ENCODE results near the gene TUBB3.
"Not testable (repeated sequence)": the region's sequence is repeated elsewhere in the genome, so short reads cannot be mapped to it uniquely, and the experiment has no call there.

The TUBB3 gene

GRCh38 chr16:89965447-89966225 is 42.5 kb downstream of the TUBB3 start:
- no peak for DNase-seq (ENCODE audit: low read depth)

DNA sequence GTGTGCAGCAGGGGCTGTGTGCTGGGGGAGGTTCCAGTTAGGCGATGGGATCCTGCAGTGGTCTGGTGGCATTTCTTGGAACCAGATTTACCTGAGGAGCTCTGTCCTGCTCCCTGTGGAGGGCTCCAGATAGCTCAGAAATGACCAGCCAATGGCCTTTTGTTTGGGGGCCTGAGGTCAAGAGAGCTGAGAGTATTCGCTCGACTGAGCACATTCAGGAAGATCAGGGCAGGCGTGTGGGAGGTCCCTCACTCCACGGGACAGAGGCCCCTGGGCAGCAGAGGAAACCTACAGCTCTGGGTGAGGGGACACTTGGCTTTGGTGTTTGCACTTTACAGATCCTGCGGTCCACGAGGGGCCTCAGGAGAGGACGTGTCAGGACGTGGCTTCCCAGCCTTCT is 43.6 kb downstream of the TUBB3 start:
- no peak for DNase-seq (ENCODE audit: low read depth)

DNA sequence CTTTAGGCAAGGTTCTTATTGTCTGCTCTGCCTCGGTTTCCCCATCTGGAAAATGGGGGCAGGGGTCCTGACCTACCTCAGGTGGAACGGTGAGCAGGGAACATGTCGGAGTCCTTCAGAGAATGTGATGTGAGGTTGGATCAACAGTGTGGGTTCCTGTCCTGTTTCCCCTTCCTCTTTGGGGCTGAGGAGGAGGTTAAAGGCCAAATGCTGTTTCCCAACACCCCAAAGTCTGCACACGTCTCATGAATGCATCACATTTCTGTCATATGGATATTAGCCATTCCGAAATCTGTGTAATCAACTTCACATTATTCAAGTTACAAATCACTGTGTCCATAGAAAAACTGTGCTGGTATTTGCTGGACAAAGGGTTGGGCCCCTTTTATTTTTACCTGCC is 44.3 kb downstream of the TUBB3 start:
- DNase-seq (ENCODE audit: low read depth) = not testable (repeated sequence)

- DNase-seq (ENCODE audit: low read depth) = not testable (repeated sequence)
Measured at GRCh38 chr16:89968074-89968473, 44.9 kb downstream of the TUBB3 start.

- no peak for DNase-seq (ENCODE audit: low read depth)
Measured at GRCh38 chr16:89969741-89970410, 46.7 kb downstream of the TUBB3 start.

DNA sequence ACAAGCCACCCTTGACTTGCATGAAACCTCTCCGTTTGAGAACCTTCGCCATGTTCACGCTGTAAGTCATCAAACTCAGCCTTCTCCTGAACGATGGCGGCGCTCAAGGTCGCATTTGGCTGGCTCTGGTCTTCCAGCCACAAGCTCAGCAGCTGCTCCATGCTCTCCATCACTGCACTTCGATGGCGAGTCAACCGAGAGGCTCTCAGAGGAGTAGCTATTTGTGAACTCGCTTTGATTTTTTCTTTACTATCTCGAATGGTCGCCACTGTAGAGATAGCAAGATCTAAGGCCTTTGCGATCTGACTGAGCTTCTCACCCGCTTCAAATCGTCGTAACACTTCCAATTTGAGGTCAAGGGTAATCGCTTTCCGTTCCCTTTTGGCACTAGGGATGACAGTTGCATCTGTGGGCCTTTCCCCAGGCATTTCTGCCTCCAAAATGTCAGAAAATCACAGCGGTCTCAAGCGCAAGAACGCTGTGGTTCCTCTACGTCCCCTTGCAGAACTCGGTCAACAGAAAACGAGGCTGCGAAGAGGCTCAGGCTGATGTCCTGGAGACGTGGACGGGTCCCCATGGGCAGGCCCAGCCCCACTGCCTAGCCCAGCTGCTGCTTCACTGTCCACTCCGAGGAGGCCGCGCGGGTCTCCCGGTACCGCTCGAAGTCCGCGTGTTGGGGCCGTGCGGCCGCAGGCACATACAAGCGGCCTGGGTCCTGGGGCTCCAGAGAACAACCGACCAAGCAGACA is 48.5 kb downstream of the TUBB3 start:
- DNase-seq (ENCODE audit: low read depth) = no peak

GRCh38 chr16:89972244-89973234 is 49.4 kb downstream of the TUBB3 start:
- DNase-seq (ENCODE audit: low read depth) = peak; percentile 86

DNA sequence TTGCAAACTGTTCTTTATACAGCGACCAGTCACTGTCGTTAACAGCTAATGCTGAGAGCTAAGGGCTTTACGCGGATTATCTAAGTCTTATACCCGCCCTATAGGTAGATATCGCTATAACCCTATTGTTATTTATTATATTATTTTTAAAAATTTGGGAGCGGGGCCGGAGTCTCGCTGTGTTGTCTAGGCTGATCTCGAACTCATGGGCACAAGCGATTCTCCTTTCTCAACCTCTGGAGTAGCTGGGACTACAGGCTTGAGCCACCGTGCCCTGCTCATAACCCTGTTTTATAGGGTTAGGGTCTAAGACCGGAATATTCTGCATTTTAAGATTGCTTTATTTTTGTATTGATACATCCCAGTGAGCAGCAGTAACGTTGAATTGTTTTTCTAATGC is 50.1 kb downstream of the TUBB3 start:
- DNase-seq (ENCODE audit: low read depth) = no peak

DNA sequence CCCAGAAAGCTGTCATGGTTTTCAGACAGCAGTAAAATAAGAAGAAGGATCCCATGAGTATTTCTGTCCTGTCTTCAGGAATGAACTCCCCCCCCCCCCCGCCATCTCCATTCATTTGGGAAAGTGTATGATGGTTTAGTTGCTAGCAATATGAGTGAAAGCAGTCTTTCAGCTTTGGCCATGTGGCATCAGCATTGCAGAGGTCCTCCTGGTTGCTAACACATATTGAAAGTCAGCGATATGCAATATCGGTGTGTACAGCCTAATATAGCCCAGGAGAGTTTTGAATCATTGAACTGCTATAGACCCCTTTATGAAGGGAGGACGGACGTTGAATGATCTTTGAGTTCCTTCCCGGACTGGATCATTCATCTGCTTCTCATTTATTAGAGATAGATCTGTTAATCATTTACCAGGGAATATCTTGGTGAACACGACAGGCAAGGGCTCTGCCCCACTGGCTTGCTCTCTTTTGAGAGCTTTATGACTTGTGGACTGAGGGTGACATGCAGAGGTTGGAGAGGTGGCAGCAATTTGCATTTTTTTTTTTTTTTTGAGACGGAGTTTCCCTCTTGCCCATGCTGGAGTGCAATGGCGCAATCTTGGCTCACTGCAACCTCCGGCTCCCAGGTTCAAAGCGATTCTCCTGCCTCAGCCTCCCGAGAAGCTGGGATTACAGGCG is 50.7 kb downstream of the TUBB3 start:
- DNase-seq (ENCODE audit: low read depth) = no peak

DNA sequence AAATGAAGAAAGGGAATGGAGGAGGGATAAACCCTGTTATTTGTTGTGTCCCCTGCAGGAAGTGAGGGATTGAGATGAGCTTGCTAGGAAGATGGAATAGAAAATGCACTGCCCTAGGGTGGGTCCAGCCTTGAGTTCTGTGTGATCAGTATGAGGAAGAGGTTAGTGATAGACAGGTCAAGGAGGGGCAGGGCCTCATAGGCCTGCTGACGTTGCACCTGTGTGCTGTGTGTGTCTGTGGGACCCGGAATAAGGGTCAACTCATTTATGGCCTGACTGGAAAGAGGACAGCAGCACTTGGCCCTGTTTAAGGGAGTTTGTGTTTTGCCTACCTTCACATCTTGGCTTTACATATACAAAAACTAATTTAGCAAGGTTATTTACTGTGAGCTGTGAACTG is 51.7 kb downstream of the TUBB3 start:
- DNase-seq (ENCODE audit: low read depth) = no peak

- no peak for DNase-seq (ENCODE audit: low read depth)
Measured at GRCh38 chr16:89981414-89981813, 58.3 kb downstream of the TUBB3 start.

DNA sequence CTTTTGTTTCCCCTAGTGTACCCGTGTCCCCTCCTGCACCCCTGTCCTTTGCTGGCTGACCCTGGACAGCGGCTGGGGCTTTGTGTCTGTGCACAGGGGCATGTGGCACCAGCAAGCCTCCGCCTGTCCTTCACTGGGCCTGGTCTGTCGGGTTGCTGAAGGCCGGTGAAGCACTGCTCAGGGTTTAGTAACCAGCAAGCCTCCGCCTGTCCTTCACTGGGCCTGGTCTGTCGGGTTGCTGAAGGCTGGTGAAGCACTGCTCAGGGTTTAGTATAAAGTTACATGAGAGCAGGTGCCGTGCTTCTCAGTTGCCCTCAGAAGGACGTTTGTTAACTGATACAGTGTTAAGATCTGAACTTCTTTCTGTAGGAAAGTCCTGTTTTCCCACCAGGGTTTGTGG is 59.2 kb downstream of the TUBB3 start:
- DNase-seq (ENCODE audit: low read depth) = no peak

DNA sequence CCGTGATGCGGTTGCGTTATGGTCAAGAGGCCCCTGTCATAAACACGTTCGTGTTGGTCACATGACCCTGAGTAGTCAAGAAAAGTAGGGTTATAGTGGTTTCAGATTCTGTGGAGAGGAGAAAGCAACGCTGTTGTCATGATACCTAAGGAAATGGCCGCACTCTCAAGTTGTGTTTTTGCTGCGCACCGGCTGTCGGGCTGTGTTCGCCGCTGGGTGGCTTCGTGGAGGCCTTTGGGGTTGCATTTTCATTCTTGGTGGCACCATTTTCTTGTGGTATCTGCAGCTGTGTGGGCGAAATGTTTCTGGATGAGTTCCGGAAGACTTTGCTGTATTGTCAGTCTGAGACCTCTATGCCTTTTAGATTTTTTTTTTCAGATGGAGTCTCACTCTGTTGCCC is 60.4 kb downstream of the TUBB3 start:
- DNase-seq (ENCODE audit: low read depth) = no peak

GRCh38 chr16:89984216-89984615 is 61.1 kb downstream of the TUBB3 start:
- no peak for DNase-seq (ENCODE audit: low read depth)

- DNase-seq (ENCODE audit: low read depth) = no peak
Measured at GRCh38 chr16:89985219-89985618, 62.1 kb downstream of the TUBB3 start.
